Liver (tissue), 9 donors: Measurements from ENCODE around the gene UNC5A. TPM values are rescaled to one million over a fixed set of nuclear protein-coding genes. Genes with fewer than 3 reads are reported as not detected.

Source experiments
- DNase-seq: peaks from one replicate; pipeline ENCODE4 v3.0.0-alpha.2; 2017; ENCODE audit warnings: low spot score
- H3K27ac ChIP-seq, 2 donors: one replicate each; pipeline ENCODE4 v1.7.0; 2013; ENCODE audit warnings: inconsistent platforms in 2 of 2, low read length in 2 of 2, control low read depth in 1 of 2, low read depth in 1 of 2, mild to moderate bottlenecking in 1 of 2
- H3K27me3 ChIP-seq, 4 donors: one replicate each; pipeline versions ENCODE4 v1.6.1 to v1.7.0; 2013; ENCODE audit warnings: low read length in 3 of 4, inconsistent platforms in 1 of 4, mild to moderate bottlenecking in 1 of 4, moderate library complexity in 1 of 4; ENCODE audit not compliant: control insufficient read depth in 4 of 4, insufficient read depth in 4 of 4
- H3K36me3 ChIP-seq, 4 donors: one replicate each; pipeline versions ENCODE4 v1.6.1 to v1.7.0; 2013; ENCODE audit warnings: low read length in 3 of 4, mild to moderate bottlenecking in 3 of 4, low read depth in 1 of 4, moderate library complexity in 1 of 4; ENCODE audit not compliant: control insufficient read depth in 4 of 4, insufficient read depth in 3 of 4
- H3K4me1 ChIP-seq, 4 donors: one replicate each; pipeline versions ENCODE4 v1.6.1 to v1.7.0; 2013; ENCODE audit warnings: low read length in 3 of 4, mild to moderate bottlenecking in 3 of 4, moderate library complexity in 1 of 4; ENCODE audit not compliant: control insufficient read depth in 4 of 4, insufficient read depth in 4 of 4
- H3K4me3 ChIP-seq, 3 donors: one replicate each; pipeline versions ENCODE4 v1.6.1 to v1.7.0; 2013; ENCODE audit warnings: low read length in 3 of 3, control low read depth in 1 of 3, low read depth in 1 of 3, mild to moderate bottlenecking in 1 of 3
- H3K9ac ChIP-seq, 2 donors: one replicate each; pipeline ENCODE4 v1.7.0; 2013; ENCODE audit warnings: low read length in 2 of 2, mild to moderate bottlenecking in 2 of 2, moderate library complexity in 2 of 2, control low read depth in 1 of 2, low read depth in 1 of 2
- H3K9me3 ChIP-seq, 4 donors: one replicate each; pipeline versions ENCODE4 v1.6.1 to v1.7.0; 2013; ENCODE audit warnings: low read length in 3 of 4; ENCODE audit not compliant: control insufficient read depth in 4 of 4
- EGR1 ChIP-seq, 2 donors: IDR thresholded peaks; 2 replicates each; pipeline ENCODE4 v1.6.1; 2016 to 2018; ENCODE audit warnings: antibody characterized with exemption in 2 of 2, low read depth in 2 of 2
- FOXA1 ChIP-seq: IDR thresholded peaks from 2 replicates; pipeline ENCODE4 v1.6.1; 2016; ENCODE audit warnings: antibody characterized with exemption
- FOXA2 ChIP-seq: IDR thresholded peaks from 2 replicates; pipeline ENCODE4 v1.6.1; 2016; ENCODE audit warnings: antibody characterized with exemption
- GABPA ChIP-seq, 2 donors: IDR thresholded peaks in 1 of 2; conservative IDR thresholded peaks in 1 of 2; 2 replicates each; pipeline ENCODE4 v1.6.1; 2016; ENCODE audit warnings: antibody characterized with exemption in 2 of 2, mild to moderate bottlenecking in 1 of 2, moderate library complexity in 1 of 2
- HNF4A ChIP-seq, 2 donors: conservative IDR thresholded peaks; 2 replicates each; pipeline ENCODE4 v1.6.1; 2016; ENCODE audit warnings: antibody characterized with exemption in 2 of 2, mild to moderate bottlenecking in 2 of 2
- HNF4G ChIP-seq: IDR thresholded peaks from 2 replicates; pipeline ENCODE4 v1.6.1; 2016; ENCODE audit warnings: antibody characterized with exemption
- JUND ChIP-seq, 2 donors: IDR thresholded peaks; 2 replicates each; pipeline ENCODE4 v1.6.1; 2016; ENCODE audit warnings: antibody characterized with exemption in 2 of 2
- NR2F2 ChIP-seq: IDR thresholded peaks from 2 replicates; pipeline ENCODE4 v1.6.1; 2016; ENCODE audit warnings: antibody characterized with exemption
- RAD21 ChIP-seq, 2 donors: IDR thresholded peaks; 2 replicates each; pipeline ENCODE4 v1.6.1; 2016; ENCODE audit warnings: antibody characterized with exemption in 2 of 2, mild to moderate bottlenecking in 2 of 2
- RXRA ChIP-seq, 2 donors: IDR thresholded peaks; 2 replicates each; pipeline ENCODE4 v1.6.1; 2017 to 2018; ENCODE audit warnings: antibody characterized with exemption in 2 of 2, mild to moderate bottlenecking in 1 of 2
- SP1 ChIP-seq: IDR thresholded peaks from 2 replicates; pipeline ENCODE4 v1.6.1; 2018; ENCODE audit warnings: antibody characterized with exemption, mild to moderate bottlenecking
- TAF1 ChIP-seq: conservative IDR thresholded peaks from 2 replicates; pipeline ENCODE4 v1.6.1; 2016; ENCODE audit warnings: antibody characterized with exemption, mild to moderate bottlenecking
- YY1 ChIP-seq: IDR thresholded peaks from 2 replicates; pipeline ENCODE4 v1.6.1; 2016; ENCODE audit warnings: antibody characterized with exemption, mild to moderate bottlenecking
- WGBS: extraction: QIAGEN DNeasy Blood & Tissue Kit; methylation state at CpG from one replicate; pipeline ENCODE4 v1.1.7; 2013; 5-methylcytosine and 5-hydroxymethylcytosine counted together
- polyA plus RNA-seq, 2 donors: library from polyadenylated mRNA; stranded (reverse) in 1 of 2; unstranded in 1 of 2; fragments of 200-250 nt in 1 of 2; fragments of >200 nt in 1 of 2; fragmentation: Nextera tagmentation in 1 of 2; extraction: Ambion mirVana in 1 of 2; gene quantifications; one replicate each; pipeline versions ENCODE4 v1.2.1 to v1.2.3, GENCODE V29; 2013 to 2015
- total RNA-seq, 2 donors: library from RNA; depleted of rRNA; stranded (reverse); fragments of >200 nt; gene quantifications; one replicate each; pipeline ENCODE4 v1.2.3, GENCODE V29; 2014
- TF ChIP-seq, protein P1 (sequence below): IDR thresholded peaks from 2 replicates; pipeline ENCODE4 v1.6.1; 2016; ENCODE audit warnings: antibody characterized with exemption, mild to moderate bottlenecking
- TF ChIP-seq, protein P2 (sequence below): fragments of 150-350 bp; IDR thresholded peaks from 2 replicates; pipeline ENCODE4 v1.5.1; 2017; ENCODE audit warnings: improper control_type of control experiment, low read depth, low read length; ENCODE audit not compliant: missing input control
- TF ChIP-seq, protein P3 (sequence below): IDR thresholded peaks from 2 replicates; pipeline ENCODE4 v1.6.1; 2016; ENCODE audit warnings: antibody characterized with exemption
- TF ChIP-seq, protein P4 (sequence below): IDR thresholded peaks from 2 replicates; pipeline ENCODE4 v1.6.1; 2016; ENCODE audit warnings: antibody characterized with exemption
- donor health status: healthy.
- donor health status: healthy.
- donor health status: healthy.
- donor health status: healthy.
- donor health status: healthy.

UNC5A gene
- total and polyA plus RNA-seq, 4 donors = under 0.01 to 0.07 (median 0.03) TPM; not detected in 1

DNA sequence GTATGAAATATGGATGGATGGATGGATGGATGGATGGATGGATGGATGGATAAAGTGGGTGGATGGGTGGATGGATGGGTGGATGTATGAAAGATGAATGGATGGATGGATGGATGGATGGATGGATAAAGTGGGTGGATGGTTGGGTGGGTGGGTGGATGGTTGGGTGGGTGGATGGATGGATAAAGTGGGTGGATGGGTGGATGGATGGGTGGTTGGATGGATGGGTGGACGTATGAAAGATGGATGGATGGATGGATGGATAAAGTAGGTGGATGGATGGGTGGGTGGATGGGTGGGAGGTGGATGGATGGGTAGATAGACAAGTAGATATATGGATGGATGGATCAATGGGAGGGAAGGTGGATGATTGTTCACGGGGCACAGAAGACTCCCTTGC lies 19.0 kb downstream of the UNC5A start:
- TF ChIP-seq FOXA1 = no peak
- TF ChIP-seq EGR1 (IDR thresholded peaks at IDR 0.05; ENCODE audit: low read depth in 2 of 2) = no peak
- TF ChIP-seq, protein P1, sequence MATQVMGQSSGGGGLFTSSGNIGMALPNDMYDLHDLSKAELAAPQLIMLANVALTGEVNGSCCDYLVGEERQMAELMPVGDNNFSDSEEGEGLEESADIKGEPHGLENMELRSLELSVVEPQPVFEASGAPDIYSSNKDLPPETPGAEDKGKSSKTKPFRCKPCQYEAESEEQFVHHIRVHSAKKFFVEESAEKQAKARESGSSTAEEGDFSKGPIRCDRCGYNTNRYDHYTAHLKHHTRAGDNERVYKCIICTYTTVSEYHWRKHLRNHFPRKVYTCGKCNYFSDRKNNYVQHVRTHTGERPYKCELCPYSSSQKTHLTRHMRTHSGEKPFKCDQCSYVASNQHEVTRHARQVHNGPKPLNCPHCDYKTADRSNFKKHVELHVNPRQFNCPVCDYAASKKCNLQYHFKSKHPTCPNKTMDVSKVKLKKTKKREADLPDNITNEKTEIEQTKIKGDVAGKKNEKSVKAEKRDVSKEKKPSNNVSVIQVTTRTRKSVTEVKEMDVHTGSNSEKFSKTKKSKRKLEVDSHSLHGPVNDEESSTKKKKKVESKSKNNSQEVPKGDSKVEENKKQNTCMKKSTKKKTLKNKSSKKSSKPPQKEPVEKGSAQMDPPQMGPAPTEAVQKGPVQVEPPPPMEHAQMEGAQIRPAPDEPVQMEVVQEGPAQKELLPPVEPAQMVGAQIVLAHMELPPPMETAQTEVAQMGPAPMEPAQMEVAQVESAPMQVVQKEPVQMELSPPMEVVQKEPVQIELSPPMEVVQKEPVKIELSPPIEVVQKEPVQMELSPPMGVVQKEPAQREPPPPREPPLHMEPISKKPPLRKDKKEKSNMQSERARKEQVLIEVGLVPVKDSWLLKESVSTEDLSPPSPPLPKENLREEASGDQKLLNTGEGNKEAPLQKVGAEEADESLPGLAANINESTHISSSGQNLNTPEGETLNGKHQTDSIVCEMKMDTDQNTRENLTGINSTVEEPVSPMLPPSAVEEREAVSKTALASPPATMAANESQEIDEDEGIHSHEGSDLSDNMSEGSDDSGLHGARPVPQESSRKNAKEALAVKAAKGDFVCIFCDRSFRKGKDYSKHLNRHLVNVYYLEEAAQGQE = no peak
- no peak for TF ChIP-seq HNF4A (conservative IDR thresholded peaks at IDR 0.05)
- TF ChIP-seq, protein P2, sequence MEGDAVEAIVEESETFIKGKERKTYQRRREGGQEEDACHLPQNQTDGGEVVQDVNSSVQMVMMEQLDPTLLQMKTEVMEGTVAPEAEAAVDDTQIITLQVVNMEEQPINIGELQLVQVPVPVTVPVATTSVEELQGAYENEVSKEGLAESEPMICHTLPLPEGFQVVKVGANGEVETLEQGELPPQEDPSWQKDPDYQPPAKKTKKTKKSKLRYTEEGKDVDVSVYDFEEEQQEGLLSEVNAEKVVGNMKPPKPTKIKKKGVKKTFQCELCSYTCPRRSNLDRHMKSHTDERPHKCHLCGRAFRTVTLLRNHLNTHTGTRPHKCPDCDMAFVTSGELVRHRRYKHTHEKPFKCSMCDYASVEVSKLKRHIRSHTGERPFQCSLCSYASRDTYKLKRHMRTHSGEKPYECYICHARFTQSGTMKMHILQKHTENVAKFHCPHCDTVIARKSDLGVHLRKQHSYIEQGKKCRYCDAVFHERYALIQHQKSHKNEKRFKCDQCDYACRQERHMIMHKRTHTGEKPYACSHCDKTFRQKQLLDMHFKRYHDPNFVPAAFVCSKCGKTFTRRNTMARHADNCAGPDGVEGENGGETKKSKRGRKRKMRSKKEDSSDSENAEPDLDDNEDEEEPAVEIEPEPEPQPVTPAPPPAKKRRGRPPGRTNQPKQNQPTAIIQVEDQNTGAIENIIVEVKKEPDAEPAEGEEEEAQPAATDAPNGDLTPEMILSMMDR = no peak
- no peak for TF ChIP-seq HNF4G
- TF ChIP-seq RAD21 (IDR thresholded peaks at IDR 0.05) = no peak
- TF ChIP-seq YY1 = no peak
- TF ChIP-seq NR2F2 = no peak
- TF ChIP-seq, protein P3, sequence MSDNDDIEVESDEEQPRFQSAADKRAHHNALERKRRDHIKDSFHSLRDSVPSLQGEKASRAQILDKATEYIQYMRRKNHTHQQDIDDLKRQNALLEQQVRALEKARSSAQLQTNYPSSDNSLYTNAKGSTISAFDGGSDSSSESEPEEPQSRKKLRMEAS = no peak
- no peak for TF ChIP-seq JUND (IDR thresholded peaks at IDR 0.05)
- TF ChIP-seq, protein P4, sequence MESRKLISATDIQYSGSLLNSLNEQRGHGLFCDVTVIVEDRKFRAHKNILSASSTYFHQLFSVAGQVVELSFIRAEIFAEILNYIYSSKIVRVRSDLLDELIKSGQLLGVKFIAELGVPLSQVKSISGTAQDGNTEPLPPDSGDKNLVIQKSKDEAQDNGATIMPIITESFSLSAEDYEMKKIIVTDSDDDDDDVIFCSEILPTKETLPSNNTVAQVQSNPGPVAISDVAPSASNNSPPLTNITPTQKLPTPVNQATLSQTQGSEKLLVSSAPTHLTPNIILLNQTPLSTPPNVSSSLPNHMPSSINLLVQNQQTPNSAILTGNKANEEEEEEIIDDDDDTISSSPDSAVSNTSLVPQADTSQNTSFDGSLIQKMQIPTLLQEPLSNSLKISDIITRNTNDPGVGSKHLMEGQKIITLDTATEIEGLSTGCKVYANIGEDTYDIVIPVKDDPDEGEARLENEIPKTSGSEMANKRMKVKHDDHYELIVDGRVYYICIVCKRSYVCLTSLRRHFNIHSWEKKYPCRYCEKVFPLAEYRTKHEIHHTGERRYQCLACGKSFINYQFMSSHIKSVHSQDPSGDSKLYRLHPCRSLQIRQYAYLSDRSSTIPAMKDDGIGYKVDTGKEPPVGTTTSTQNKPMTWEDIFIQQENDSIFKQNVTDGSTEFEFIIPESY = no peak
- no peaks in the 10 kb centered on the region for H3K36me3 ChIP-seq
- no peaks in the 10 kb centered on the region for H3K27me3 ChIP-seq
- no peak for DNase-seq
- 80% methylated on average over 2 of the region's 2 CpGs for WGBS
- H3K4me3 ChIP-seq = no peak overlapping the region
- no peaks in the 10 kb centered on the region for H3K9me3 ChIP-seq
- H3K9ac ChIP-seq = no peak overlapping the region
- no peak overlapping the region for H3K27ac ChIP-seq
- H3K4me1 ChIP-seq = no peaks in the 10 kb centered on the region

DNA sequence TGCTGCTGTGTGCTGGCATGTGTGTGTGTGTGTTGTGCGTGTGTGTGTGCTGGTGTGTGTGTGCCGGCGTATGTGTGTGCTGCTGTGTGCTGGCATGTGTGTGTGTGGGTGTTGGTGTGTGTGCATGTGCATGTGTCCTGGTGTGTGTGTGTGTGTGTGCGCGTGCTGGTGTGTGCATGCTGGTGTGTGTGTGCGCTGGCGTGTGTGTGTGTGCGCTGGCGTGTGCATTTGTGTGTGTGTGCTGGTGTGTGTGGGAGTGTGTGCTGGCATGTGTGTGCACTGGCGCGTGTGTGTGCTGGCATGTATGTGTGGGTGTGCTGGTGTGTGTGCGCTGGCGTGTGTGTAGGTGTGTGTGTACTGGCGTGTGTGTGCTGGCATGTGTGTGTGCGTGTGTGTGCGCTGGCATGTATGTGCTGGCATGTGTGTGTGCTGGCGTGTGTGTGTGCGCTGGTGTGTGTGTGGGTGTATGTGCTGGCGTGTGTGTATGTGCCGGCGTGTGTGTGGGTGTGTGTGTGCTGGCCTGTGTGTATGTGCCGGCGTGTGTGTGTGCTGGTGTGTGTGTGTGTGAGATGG lies 20.1 kb downstream of the UNC5A start:
- no peak overlapping the region for H3K9ac ChIP-seq
- H3K27ac ChIP-seq = no peak overlapping the region
- no peaks in the 10 kb centered on the region for H3K36me3 ChIP-seq
- H3K9me3 ChIP-seq = no peaks in the 10 kb centered on the region
- H3K27me3 ChIP-seq = no peaks in the 10 kb centered on the region
- 90% methylated on average over 23 of the region's 23 CpGs for WGBS
- no peak overlapping the region for H3K4me3 ChIP-seq
- DNase-seq = no peak
- H3K4me1 ChIP-seq = no peaks in the 10 kb centered on the region
- TF ChIP-seq TAF1 (no peak), SP1 (no peak), FOXA1 (no peak), JUND (IDR thresholded peaks at IDR 0.05) (no peak), RXRA (IDR thresholded peaks at IDR 0.05) (no peak), RAD21 (IDR thresholded peaks at IDR 0.05) (no peak), GABPA (IDR thresholded peaks at IDR 0.05 in 1 of 2, conservative IDR thresholded peaks at IDR 0.05 in 1 of 2) (no peak), FOXA2 (no peak), HNF4G (no peak)
- TF ChIP-seq, protein P3 = no peak
- TF ChIP-seq, protein P4 = no peak
- TF ChIP-seq, protein P2 = no peak
